WTC11 (cell line): Measurements from ENCODE around the gene PRKCQ.

Source experiments
- NFE2L1 ChIP-seq: sonication (generic); formaldehyde crosslinking; IDR thresholded peaks from 2 replicates; pipeline ENCODE4 v1.8.1; 2023; ENCODE audit warnings: missing genetic modification reagents
- USF2 ChIP-seq: sonication (generic); formaldehyde crosslinking; IDR thresholded peaks from 2 replicates; pipeline ENCODE4 v1.8.1; 2023; ENCODE audit warnings: mild to moderate bottlenecking, missing genetic modification reagents, moderate library complexity

- TF ChIP-seq USF2 (CRISPR knock-in tag) (no peak), NFE2L1 (CRISPR knock-in tag) (no peak)
Measured at GRCh38 chr10:6592080-6592479, 12.0 kb upstream of the PRKCQ start.
